GM23248 (cell line): ENCODE results near the gene TAS2R30.

ENCODE experiments used
- EZH2 ChIP-seq: fragments of 200-600 bp; sonication (generic); IDR thresholded peaks from 2 replicates; pipeline ENCODE4 v1.6.1; 2018; ENCODE audit warnings: antibody characterized with exemption, mild to moderate bottlenecking; ENCODE audit not compliant: insufficient read depth, poor library complexity, severe bottlenecking
- EZH2phosphoT487 ChIP-seq: fragments of 200-600 bp; sonication (generic); IDR thresholded peaks from 2 replicates; pipeline ENCODE4 v1.6.1; 2018; ENCODE audit warnings: antibody characterized with exemption, moderate library complexity, mild to moderate bottlenecking, low read depth; ENCODE audit not compliant: insufficient read depth

GRCh38 chr12:11136075-11136474 lies 1.6 kb upstream of the TAS2R30 start:
- TF ChIP-seq EZH2 (no peak), EZH2phosphoT487 (no peak)
